HCT116 (cell line): ENCODE measurements around the gene RALGAPA1. TPM values are rescaled to one million over a fixed set of nuclear protein-coding genes. Genes with fewer than 3 reads are reported as not detected.

Experiments
- ATAC-seq: fragments of 200-7000 bp; cut with Tn5 transposase; 2 replicates; pipeline ENCODE4 v1.9.1; 2020; ENCODE audit warnings: mild to moderate bottlenecking, moderate library complexity
- BruUV-seq: library from RNA; stranded (reverse); fragments of 400-500 nt; replicated peaks from 2 replicates; lab custom pipeline; 2021; lab: Mats Ljungman, UMichigan
- CTCF ChIA-PET: fragments of 300-600 bp; sonication (Branson Sonifier 250); formaldehyde crosslinking; loops from one replicate; lab custom pipeline; 2021; ENCODE audit warnings: antibody characterized with exemption; lab: Charles Lee
- POLR2A ChIA-PET: fragments of 300-600, 350-600 bp; sonication (Branson Sonifier 250); formaldehyde crosslinking; loops from one replicate; lab custom pipeline; 2021; ENCODE audit warnings: antibody characterized with exemption; lab: Charles Lee
- RAD21 ChIA-PET, 2 experiments: fragments of 300-600 bp; sonication (Branson Sonifier 250); formaldehyde crosslinking; loops; one replicate each; lab custom pipeline; 2023; ENCODE audit warnings: low total read pairs in 2 of 2; ENCODE audit not compliant: uncharacterized antibody in 2 of 2, unreplicated experiment in 2 of 2, low non-redundant PET in 1 of 2; lab: Charles Lee
- DNase-seq: peaks from one replicate; pipeline ENCODE4 v3.0.0-alpha.2; 2010; ENCODE audit warnings: low read depth, low spot score
- H2AFZ ChIP-seq: fragments of 200-600 bp; shearing (Covaris generic), sonication (generic); 2 replicates; pipeline ENCODE4 v1.6.1; 2017; ENCODE audit warnings: low read depth, mixed run types, mixed read lengths, antibody characterized with exemption, low read length; ENCODE audit not compliant: poor library complexity, severe bottlenecking
- H3K27ac ChIP-seq: 2 replicates; pipeline ENCODE4 v1.5.1; 2012; ENCODE audit warnings: low read depth, low read length
- H3K27me3 ChIP-seq: fragments of 200-600 bp; sonication (generic); 2 replicates; pipeline ENCODE4 v1.6.1; 2016; ENCODE audit warnings: mixed run types, low read length, mixed read lengths; ENCODE audit not compliant: insufficient read depth
- H3K36me3 ChIP-seq, 2 experiments: fragments of 200-500 bp in 1 of 2; fragments of 200-600 bp in 1 of 2; sonication (Bioruptor generic) in 1 of 2; sonication (generic) in 1 of 2; 2 replicates each; pipeline versions ENCODE4 v1.5.1 to v1.6.1; 2014 to 2016; ENCODE audit warnings: low read length in 2 of 2, inconsistent platforms in 1 of 2, mixed read lengths in 1 of 2, mixed run types in 1 of 2; ENCODE audit not compliant: insufficient read depth in 2 of 2, control insufficient read depth in 1 of 2
- H3K4me1 ChIP-seq, 2 experiments: fragments of 200-600 bp in 1 of 2; sonication (generic) in 1 of 2; 2 replicates each; pipeline versions ENCODE4 v1.5.1 to v1.6.1; 2012 to 2017; ENCODE audit warnings: low read length in 2 of 2, inconsistent platforms in 1 of 2, mild to moderate bottlenecking in 1 of 2, mixed read lengths in 1 of 2, mixed run types in 1 of 2, moderate library complexity in 1 of 2; ENCODE audit not compliant: insufficient read depth in 2 of 2, control insufficient read depth in 1 of 2
- H3K4me2 ChIP-seq: fragments of 200-600 bp; sonication (generic); 2 replicates; pipeline ENCODE4 v1.6.1; 2017; ENCODE audit warnings: mixed run types, low read length, mixed read lengths
- H3K4me3 ChIP-seq, 2 experiments: fragments of 200-600 bp in 1 of 2; sonication (generic) in 1 of 2; replicated peaks in 1 of 2; 2 replicates each; pipeline ENCODE4 v1.5.1; 2011 to 2016; ENCODE audit warnings: low read length in 2 of 2, control low read depth in 1 of 2, low read depth in 1 of 2, mild to moderate bottlenecking in 1 of 2, mixed read lengths in 1 of 2, mixed run types in 1 of 2
- H3K79me2 ChIP-seq: fragments of 200-600 bp; sonication (generic); 2 replicates; pipeline ENCODE4 v1.6.1; 2017; ENCODE audit warnings: mild to moderate bottlenecking, mixed run types, low read length, moderate library complexity, mixed read lengths; ENCODE audit not compliant: insufficient read depth
- H3K9ac ChIP-seq: fragments of 200-600 bp; sonication (generic); 2 replicates; pipeline ENCODE4 v1.6.1; 2016; ENCODE audit warnings: low read length, mixed read lengths
- H3K9me2 ChIP-seq: fragments of 200-600 bp; sonication (generic), shearing (Covaris generic); 2 replicates; pipeline ENCODE4 v1.6.1; 2017; ENCODE audit warnings: mixed run types, mild to moderate bottlenecking, moderate library complexity; ENCODE audit not compliant: insufficient read depth
- H3K9me3 ChIP-seq, 2 experiments: fragments of 200-500 bp in 1 of 2; fragments of 200-600 bp in 1 of 2; sonication (Bioruptor generic) in 1 of 2; sonication (generic) in 1 of 2; 2 replicates each; pipeline ENCODE4 v1.6.1; 2014 to 2017; ENCODE audit warnings: low read length in 2 of 2, mixed read lengths in 2 of 2, inconsistent platforms in 1 of 2, low read depth in 1 of 2, mild to moderate bottlenecking in 1 of 2, mixed run types in 1 of 2, moderate library complexity in 1 of 2; ENCODE audit not compliant: control insufficient read depth in 1 of 2, insufficient read depth in 1 of 2
- H4K20me1 ChIP-seq: fragments of 200-600 bp; sonication (generic), shearing (Covaris generic); 2 replicates; pipeline ENCODE4 v1.6.1; 2017; ENCODE audit warnings: mixed run types, mild to moderate bottlenecking, moderate library complexity; ENCODE audit not compliant: insufficient read depth
- CBX3 ChIP-seq: IDR thresholded peaks from 2 replicates; pipeline ENCODE4 v1.6.1; 2012; ENCODE audit warnings: low read depth
- CEBPB ChIP-seq: IDR thresholded peaks from 2 replicates; pipeline ENCODE4 v1.6.1; 2012; ENCODE audit warnings: low read depth
- ELF1 ChIP-seq: IDR thresholded peaks from 2 replicates; pipeline ENCODE4 v1.6.1; 2012; ENCODE audit warnings: low read depth, borderline replicate concordance
- EZH2 ChIP-seq: fragments of 200-600 bp; sonication (generic); IDR thresholded peaks from 2 replicates; pipeline ENCODE4 v1.6.1; 2017; ENCODE audit warnings: antibody characterized with exemption, mixed run types
- FOSL1 ChIP-seq: IDR thresholded peaks from 2 replicates; pipeline ENCODE4 v1.6.1; 2012; ENCODE audit warnings: low read depth
- JUND ChIP-seq: IDR thresholded peaks from 2 replicates; pipeline ENCODE4 v1.6.1; 2012
- SIN3A ChIP-seq: IDR thresholded peaks from 2 replicates; pipeline ENCODE4 v1.6.1; 2012; ENCODE audit warnings: low read depth
- SP1 ChIP-seq: IDR thresholded peaks from 2 replicates; pipeline ENCODE4 v1.6.1; 2012; ENCODE audit warnings: low read depth
- SRF ChIP-seq: IDR thresholded peaks from 2 replicates; pipeline ENCODE4 v1.6.1; 2012; ENCODE audit warnings: low read depth
- TCF7L2 ChIP-seq: IDR thresholded peaks from 2 replicates; pipeline ENCODE4 v1.7.0; 2011; ENCODE audit warnings: borderline replicate concordance, inconsistent platforms; ENCODE audit not compliant: insufficient read depth, insufficient read length; ENCODE audit errors: extremely low read depth
- YY1 ChIP-seq: IDR thresholded peaks from 2 replicates; pipeline ENCODE4 v1.6.1; 2011; ENCODE audit warnings: low read length, low read depth, moderate library complexity, mild to moderate bottlenecking; ENCODE audit not compliant: insufficient replicate concordance; ENCODE audit errors: extremely low read depth
- ZFX ChIP-seq: fragments of 450-650 bp; IDR thresholded peaks from 2 replicates; pipeline ENCODE4 v1.6.1; 2017
- intact Hi-C: fragments of 100-400 bp; cut with micrococcal nuclease; formaldehyde crosslinking; loops from 2 replicates; pipeline ENCODE4 v1.10.0; 2022
- total RNA-seq: library from RNA; stranded (reverse); gene quantifications from one replicate; pipeline ENCODE4 v1.2.1, GENCODE V29; 2021; ENCODE audit not compliant: unreplicated experiment
- TF ChIP-seq, protein P1 (sequence below): IDR thresholded peaks from 2 replicates; pipeline ENCODE4 v1.6.1; 2012; ENCODE audit warnings: low read depth
- TF ChIP-seq, protein P2 (sequence below): IDR thresholded peaks from 2 replicates; pipeline ENCODE4 v1.6.1; 2012

The RALGAPA1 gene
- total RNA-seq, 1 experiment from 2014 or later, result 29.3 TPM

DNA sequence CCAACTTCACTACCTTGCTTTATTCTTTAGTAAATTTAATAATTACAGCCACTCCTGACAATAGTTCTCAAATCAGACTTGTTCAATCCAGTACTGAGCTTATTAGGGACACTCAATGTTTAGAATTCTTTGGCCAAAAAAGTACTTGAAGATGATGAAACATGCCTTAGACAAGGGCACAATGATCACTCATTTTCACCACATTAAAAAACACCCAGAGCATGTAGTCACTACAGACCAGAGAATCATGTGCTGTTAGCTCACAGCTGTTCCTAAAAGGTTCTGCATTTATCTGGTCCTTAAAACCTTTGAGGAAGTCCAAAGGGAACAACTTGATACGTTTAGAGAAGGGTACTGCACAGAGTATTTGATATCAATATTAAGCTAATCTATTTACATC, 176.4 kb downstream of the RALGAPA1 start:
- no peaks in the 10 kb centered on the region for H3K9me2 ChIP-seq
- no peaks in the 10 kb centered on the region; a peak in 2 of 4 replicates for H3K36me3 ChIP-seq
- no peak overlapping the region for H3K4me2 ChIP-seq
- POLR2A ChIA-PET, result no interaction called here
- no peak overlapping the region for H2AFZ ChIP-seq
- H3K27me3 ChIP-seq, result no peaks in the 10 kb centered on the region
- TF ChIP-seq CEBPB, result no peak
- no peak for TF ChIP-seq SP1
- no peak for TF ChIP-seq SIN3A
- TF ChIP-seq TCF7L2, result no peak
- TF ChIP-seq JUND, result no peak
- TF ChIP-seq CBX3, result no peak
- TF ChIP-seq ELF1, result no peak
- TF ChIP-seq SRF, result no peak
- no peak for TF ChIP-seq FOSL1
- TF ChIP-seq ZFX, result no peak
- TF ChIP-seq, protein P1, sequence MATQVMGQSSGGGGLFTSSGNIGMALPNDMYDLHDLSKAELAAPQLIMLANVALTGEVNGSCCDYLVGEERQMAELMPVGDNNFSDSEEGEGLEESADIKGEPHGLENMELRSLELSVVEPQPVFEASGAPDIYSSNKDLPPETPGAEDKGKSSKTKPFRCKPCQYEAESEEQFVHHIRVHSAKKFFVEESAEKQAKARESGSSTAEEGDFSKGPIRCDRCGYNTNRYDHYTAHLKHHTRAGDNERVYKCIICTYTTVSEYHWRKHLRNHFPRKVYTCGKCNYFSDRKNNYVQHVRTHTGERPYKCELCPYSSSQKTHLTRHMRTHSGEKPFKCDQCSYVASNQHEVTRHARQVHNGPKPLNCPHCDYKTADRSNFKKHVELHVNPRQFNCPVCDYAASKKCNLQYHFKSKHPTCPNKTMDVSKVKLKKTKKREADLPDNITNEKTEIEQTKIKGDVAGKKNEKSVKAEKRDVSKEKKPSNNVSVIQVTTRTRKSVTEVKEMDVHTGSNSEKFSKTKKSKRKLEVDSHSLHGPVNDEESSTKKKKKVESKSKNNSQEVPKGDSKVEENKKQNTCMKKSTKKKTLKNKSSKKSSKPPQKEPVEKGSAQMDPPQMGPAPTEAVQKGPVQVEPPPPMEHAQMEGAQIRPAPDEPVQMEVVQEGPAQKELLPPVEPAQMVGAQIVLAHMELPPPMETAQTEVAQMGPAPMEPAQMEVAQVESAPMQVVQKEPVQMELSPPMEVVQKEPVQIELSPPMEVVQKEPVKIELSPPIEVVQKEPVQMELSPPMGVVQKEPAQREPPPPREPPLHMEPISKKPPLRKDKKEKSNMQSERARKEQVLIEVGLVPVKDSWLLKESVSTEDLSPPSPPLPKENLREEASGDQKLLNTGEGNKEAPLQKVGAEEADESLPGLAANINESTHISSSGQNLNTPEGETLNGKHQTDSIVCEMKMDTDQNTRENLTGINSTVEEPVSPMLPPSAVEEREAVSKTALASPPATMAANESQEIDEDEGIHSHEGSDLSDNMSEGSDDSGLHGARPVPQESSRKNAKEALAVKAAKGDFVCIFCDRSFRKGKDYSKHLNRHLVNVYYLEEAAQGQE, result no peak
- TF ChIP-seq, protein P2, sequence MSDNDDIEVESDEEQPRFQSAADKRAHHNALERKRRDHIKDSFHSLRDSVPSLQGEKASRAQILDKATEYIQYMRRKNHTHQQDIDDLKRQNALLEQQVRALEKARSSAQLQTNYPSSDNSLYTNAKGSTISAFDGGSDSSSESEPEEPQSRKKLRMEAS, result no peak
- no peak for TF ChIP-seq EZH2
- TF ChIP-seq YY1, result no peak
- H3K27ac ChIP-seq, result no peak overlapping the region
- no peak overlapping the region for H3K4me3 ChIP-seq
- intact Hi-C loops, result no loop called here
- no peaks in the 10 kb centered on the region for H3K79me2 ChIP-seq
- H4K20me1 ChIP-seq, result no peaks in the 10 kb centered on the region
- no peak for DNase-seq
- no peaks in the 10 kb centered on the region for H3K4me1 ChIP-seq
- ATAC-seq, result no peak
- RAD21 ChIA-PET, result no interaction called here
- no peaks in the 10 kb centered on the region for H3K9me3 ChIP-seq
- no TSS peak for BruUV-seq
- no peak overlapping the region for H3K9ac ChIP-seq
- CTCF ChIA-PET, result interaction anchor here (1.4 kb wide), 1 partner anchor 18 kb away, joined by 3 read pairs; no protein-coding TSS in a partner anchor
